Fibroblast of the conjunctiva (primary cell): ENCODE results near the gene PDE8B.

Source experiments
- DNase-seq: peaks from one replicate; pipeline ENCODE4 v3.0.0-alpha.2; 2010; ENCODE audit warnings: low read depth

The PDE8B gene

GRCh38 chr5:77409870-77410621 is 199.6 kb downstream of the PDE8B start:
- no peak for DNase-seq

- DNase-seq: no peak
Observed at GRCh38 chr5:77413049-77413448, 202.6 kb downstream of the PDE8B start.

GRCh38 chr5:77418162-77418561 is 207.7 kb downstream of the PDE8B start:
- no peak for DNase-seq

GRCh38 chr5:77418601-77419581 is 208.4 kb downstream of the PDE8B start:
- no peak for DNase-seq

- no peak for DNase-seq
Observed at GRCh38 chr5:77419644-77420582, 209.4 kb downstream of the PDE8B start.

- DNase-seq: no peak
Observed at GRCh38 chr5:77420940-77421339, 210.5 kb downstream of the PDE8B start.

- no peak for DNase-seq
Observed at GRCh38 chr5:77423022-77423750, 212.7 kb downstream of the PDE8B start.

GRCh38 chr5:77424921-77425320 is 214.4 kb downstream of the PDE8B start:
- DNase-seq: no peak

- DNase-seq: no peak
Observed at GRCh38 chr5:77425420-77425819, 214.9 kb downstream of the PDE8B start.

- DNase-seq: no peak
Observed at GRCh38 chr5:77425998-77426659, 215.6 kb downstream of the PDE8B start.

- DNase-seq: no peak
Observed at GRCh38 chr5:77426670-77427069, 216.2 kb downstream of the PDE8B start.

- no peak for DNase-seq
Observed at GRCh38 chr5:77427998-77428397, 217.5 kb downstream of the PDE8B start.

- DNase-seq: no peak
Observed at GRCh38 chr5:77428526-77428925, 218.0 kb downstream of the PDE8B start.

GRCh38 chr5:77430726-77431125 is 220.2 kb downstream of the PDE8B start:
- DNase-seq: no peak

- no peak for DNase-seq
Observed at GRCh38 chr5:77431286-77431685, 220.8 kb downstream of the PDE8B start.

- no peak for DNase-seq
Observed at GRCh38 chr5:77431719-77432118, 221.2 kb downstream of the PDE8B start.

- DNase-seq: no peak
Observed at GRCh38 chr5:77437194-77437593, 226.7 kb downstream of the PDE8B start.

- no peak for DNase-seq
Observed at GRCh38 chr5:77438071-77438470, 227.6 kb downstream of the PDE8B start.

GRCh38 chr5:77443670-77444069 is 233.2 kb downstream of the PDE8B start:
- DNase-seq: no peak

- DNase-seq: no peak
Observed at GRCh38 chr5:77444356-77444755, 233.9 kb downstream of the PDE8B start.

GRCh38 chr5:77448831-77449230 is 238.4 kb downstream of the PDE8B start:
- no peak for DNase-seq
